Breast epithelium (tissue), 4 donors: Measurements from ENCODE around the gene UBR3. TPM values are rescaled to one million over a fixed set of nuclear protein-coding genes. Genes with fewer than 3 reads are reported as not detected.
"Not testable (repeated sequence)": the region's sequence is repeated elsewhere in the genome, so short reads cannot be mapped to it uniquely, and the experiment has no call there.

Source experiments
- DNase-seq, 2 donors: peaks; one replicate each; pipeline ENCODE4 v3.0.0-alpha.2; 2019; ENCODE audit warnings: low spot score in 2 of 2
- H3K27ac ChIP-seq, 2 donors: fragments of 200-600 bp; sonication (generic) in 1 of 2; one replicate each; pipeline ENCODE4 v1.5.1; 2016 to 2019; ENCODE audit warnings: mild to moderate bottlenecking in 1 of 2
- H3K27me3 ChIP-seq, 2 donors: fragments of 200-600 bp; sonication (generic) in 1 of 2; one replicate each; pipeline versions ENCODE4 v1.5.1 to v1.6.0; 2017 to 2019; ENCODE audit warnings: control low read depth in 1 of 2, mild to moderate bottlenecking in 1 of 2
- H3K36me3 ChIP-seq: fragments of 200-600 bp; one replicate; pipeline ENCODE4 v1.5.1; 2019
- H3K4me1 ChIP-seq, 2 donors: fragments of 200-600 bp; sonication (generic); one replicate each; pipeline ENCODE4 v1.5.1; 2016 to 2019; ENCODE audit warnings: control low read depth in 1 of 2
- H3K4me3 ChIP-seq, 3 donors: fragments of 200-600 bp; sonication (generic); 1 replicate in 2 of 3; 2 replicates in 1 of 3; pipeline ENCODE4 v1.5.1; 2016 to 2019; ENCODE audit warnings: mild to moderate bottlenecking in 3 of 3, moderate library complexity in 2 of 3
- H3K9me3 ChIP-seq, 2 donors: fragments of 200-600 bp; sonication (generic) in 1 of 2; one replicate each; pipeline ENCODE4 v1.5.1; 2016 to 2019; ENCODE audit warnings: control low read depth in 1 of 2
- POLR2A ChIP-seq: fragments of 450-650 bp; IDR thresholded peaks from one replicate; pipeline ENCODE4 v1.6.1; 2016; ENCODE audit warnings: antibody characterized with exemption, mild to moderate bottlenecking, moderate library complexity
- POLR2AphosphoS5 ChIP-seq, 3 donors: sonication (generic); formaldehyde crosslinking; IDR thresholded peaks; one replicate each; pipeline ENCODE4 v1.6.1; 2017; ENCODE audit warnings: antibody characterized with exemption in 3 of 3
- intact Hi-C: fragments of 100-400 bp; cut with DNase I; formaldehyde crosslinking; loops from one replicate; pipeline ENCODE4 v1.15.1; 2023; ENCODE audit warnings: low total_unique reads
- total RNA-seq, 3 donors: library from RNA; depleted of rRNA; stranded (reverse); fragments of >200 nt; gene quantifications; one replicate each; pipeline ENCODE4 v1.1.0, GENCODE V29; 2016
- TF ChIP-seq, protein P1 (sequence below), 3 donors: fragments of 450-650 bp; IDR thresholded peaks; one replicate each; pipeline ENCODE4 v1.5.1; 2016 to 2017; ENCODE audit warnings: antibody characterized with exemption in 3 of 3, mild to moderate bottlenecking in 3 of 3, moderate library complexity in 3 of 3

UBR3 gene
- total RNA-seq, 3 donors from 2014 or later, result 75.7 to 110 (median 108) TPM

DNA sequence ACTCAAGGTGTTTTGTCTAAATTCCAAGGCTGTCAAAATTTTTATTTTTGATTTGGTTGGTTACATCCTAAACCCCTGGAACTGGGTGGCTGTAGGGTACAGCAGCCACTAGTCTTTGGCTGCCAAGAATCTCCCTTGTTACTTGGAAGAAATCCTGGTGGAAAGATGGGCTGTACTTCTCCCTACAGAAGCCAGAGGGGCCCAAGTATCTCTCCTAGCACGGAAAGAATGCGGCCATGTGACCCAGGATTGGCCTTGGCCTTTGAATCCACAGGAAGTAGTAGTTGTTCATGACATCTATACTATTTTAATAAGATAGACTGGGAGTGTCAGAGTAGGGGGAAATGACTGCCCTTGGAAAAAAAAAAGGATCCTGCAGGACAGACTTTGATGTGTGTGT lies 296.3 kb downstream of the UBR3 start:
- intact Hi-C loops, result no loop called here
- DNase-seq, result no peak
- Histone ChIP-seq H3K27ac (no peak overlapping the region), H3K4me3 (no peak overlapping the region), H3K36me3 (no peaks in the 10 kb centered on the region), H3K4me1 (no peaks in the 10 kb centered on the region), H3K9me3 (peaks cover 0 to 4% of the 10 kb centered on the region in 2 donors), H3K27me3 (no peaks in the 10 kb centered on the region)
- TF ChIP-seq, protein P1, sequence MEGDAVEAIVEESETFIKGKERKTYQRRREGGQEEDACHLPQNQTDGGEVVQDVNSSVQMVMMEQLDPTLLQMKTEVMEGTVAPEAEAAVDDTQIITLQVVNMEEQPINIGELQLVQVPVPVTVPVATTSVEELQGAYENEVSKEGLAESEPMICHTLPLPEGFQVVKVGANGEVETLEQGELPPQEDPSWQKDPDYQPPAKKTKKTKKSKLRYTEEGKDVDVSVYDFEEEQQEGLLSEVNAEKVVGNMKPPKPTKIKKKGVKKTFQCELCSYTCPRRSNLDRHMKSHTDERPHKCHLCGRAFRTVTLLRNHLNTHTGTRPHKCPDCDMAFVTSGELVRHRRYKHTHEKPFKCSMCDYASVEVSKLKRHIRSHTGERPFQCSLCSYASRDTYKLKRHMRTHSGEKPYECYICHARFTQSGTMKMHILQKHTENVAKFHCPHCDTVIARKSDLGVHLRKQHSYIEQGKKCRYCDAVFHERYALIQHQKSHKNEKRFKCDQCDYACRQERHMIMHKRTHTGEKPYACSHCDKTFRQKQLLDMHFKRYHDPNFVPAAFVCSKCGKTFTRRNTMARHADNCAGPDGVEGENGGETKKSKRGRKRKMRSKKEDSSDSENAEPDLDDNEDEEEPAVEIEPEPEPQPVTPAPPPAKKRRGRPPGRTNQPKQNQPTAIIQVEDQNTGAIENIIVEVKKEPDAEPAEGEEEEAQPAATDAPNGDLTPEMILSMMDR (IDR thresholded peaks at IDR 0.05), result no peak
- no peak for TF ChIP-seq POLR2A
- no peak for TF ChIP-seq POLR2AphosphoS5 (IDR thresholded peaks at IDR 0.05)

DNA sequence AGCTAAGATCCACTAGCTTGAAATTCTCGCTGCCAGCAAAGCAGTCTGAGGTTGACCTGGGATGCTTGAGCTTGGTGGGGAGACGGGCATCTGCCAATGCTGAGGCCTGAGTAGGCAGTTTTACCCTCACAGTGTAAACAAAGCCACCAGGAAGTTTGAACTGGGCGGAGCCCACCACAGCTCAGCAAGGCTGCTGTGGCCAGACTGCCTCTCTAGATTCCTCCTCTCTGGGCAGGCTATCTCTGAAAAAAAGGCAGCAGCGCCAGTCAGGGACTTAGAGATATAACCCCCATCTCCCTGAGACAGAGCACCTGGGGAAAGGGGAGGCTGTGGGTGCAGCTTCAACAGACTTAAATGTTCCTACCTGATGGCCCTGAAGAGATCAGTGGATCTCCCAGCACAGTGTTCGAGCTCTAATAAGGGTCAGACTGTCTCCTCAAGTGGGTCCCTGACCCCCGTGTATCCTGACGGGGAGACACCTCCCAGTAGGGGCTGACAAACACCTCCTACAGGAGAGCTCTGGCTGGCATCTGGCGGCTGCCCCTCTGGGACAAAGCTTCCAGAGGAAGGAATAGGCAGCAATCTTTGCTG lies 299.0 kb downstream of the UBR3 start:
- H3K27me3 ChIP-seq, intact Hi-C loops, H3K4me1 ChIP-seq, DNase-seq, H3K4me3 ChIP-seq, H3K9me3 ChIP-seq, H3K27ac ChIP-seq, H3K36me3 ChIP-seq: not testable (repeated sequence)

Other genes with a start within 250 kb of the UBR3 start
- 10 to 100 TPM; 35.5 to 67.9 (median 50.1) TPM for gene PPIG, start 243.1 kb upstream of the UBR3 start, total RNA-seq
- gene CFAP210, start 133.0 kb upstream of the UBR3 start, total RNA-seq, result 1 to 10 TPM in 1 of 3 donors, under 1 TPM in 1, not detected in 1; 0.66 to 3.4 TPM
- gene PHOSPHO2, start 133.0 kb upstream of the UBR3 start, total RNA-seq, result 10 to 100 TPM in 2 of 3 donors, 1 to 10 TPM in 1; 9.1 to 17.4 (median 16.2) TPM
- gene KLHL23, start 93.6 kb upstream of the UBR3 start, total RNA-seq, result 10 to 100 TPM in 2 of 3 donors, 1 to 10 TPM in 1; 4.8 to 11.8 (median 10.5) TPM
- 100 to 1,000 TPM in 2 of 3 donors, 10 to 100 TPM in 1; 79.0 to 124 (median 109) TPM for gene SSB, start 28.6 kb upstream of the UBR3 start, total RNA-seq
- gene METTL5, start 2.5 kb upstream of the UBR3 start, total RNA-seq, result 10 to 100 TPM; 43.6 to 75.2 (median 52.7) TPM